ENCODE measurements around the gene SRRM4. TPM values are rescaled to one million over a fixed set of nuclear protein-coding genes. Genes with fewer than 3 reads are reported as not detected.

SRRM4 gene
- total and polyA plus RNA-seq, 10 donors: under 0.01 TPM; not detected in 8

- Histone ChIP-seq H3K27ac (no peak overlapping the region), H3K27me3 (replicated peaks in 1 of 7) (peaks cover 0 to 58% (median under 1%) of the 10 kb centered on the region in 7 donors), H3K4me1 (no peaks in the 10 kb centered on the region), H3K36me3 (no peaks in the 10 kb centered on the region), H3K9me3 (peaks cover 0 to 23% (median 18%) of the 10 kb centered on the region in 8 donors), H3K4me3 (no peak overlapping the region)
- 82 to 91% (median 83%) methylated on average over 1 of the region's 1 CpG for WGBS, 5 donors
- DNase-seq: no peak
- TF ChIP-seq POLR2AphosphoS5 (IDR thresholded peaks at IDR 0.05): no peak
- no peak for TF ChIP-seq POLR2A (IDR thresholded peaks at IDR 0.05)
- TF ChIP-seq, protein P1, sequence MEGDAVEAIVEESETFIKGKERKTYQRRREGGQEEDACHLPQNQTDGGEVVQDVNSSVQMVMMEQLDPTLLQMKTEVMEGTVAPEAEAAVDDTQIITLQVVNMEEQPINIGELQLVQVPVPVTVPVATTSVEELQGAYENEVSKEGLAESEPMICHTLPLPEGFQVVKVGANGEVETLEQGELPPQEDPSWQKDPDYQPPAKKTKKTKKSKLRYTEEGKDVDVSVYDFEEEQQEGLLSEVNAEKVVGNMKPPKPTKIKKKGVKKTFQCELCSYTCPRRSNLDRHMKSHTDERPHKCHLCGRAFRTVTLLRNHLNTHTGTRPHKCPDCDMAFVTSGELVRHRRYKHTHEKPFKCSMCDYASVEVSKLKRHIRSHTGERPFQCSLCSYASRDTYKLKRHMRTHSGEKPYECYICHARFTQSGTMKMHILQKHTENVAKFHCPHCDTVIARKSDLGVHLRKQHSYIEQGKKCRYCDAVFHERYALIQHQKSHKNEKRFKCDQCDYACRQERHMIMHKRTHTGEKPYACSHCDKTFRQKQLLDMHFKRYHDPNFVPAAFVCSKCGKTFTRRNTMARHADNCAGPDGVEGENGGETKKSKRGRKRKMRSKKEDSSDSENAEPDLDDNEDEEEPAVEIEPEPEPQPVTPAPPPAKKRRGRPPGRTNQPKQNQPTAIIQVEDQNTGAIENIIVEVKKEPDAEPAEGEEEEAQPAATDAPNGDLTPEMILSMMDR (IDR thresholded peaks at IDR 0.05 in 8 of 11, conservative IDR thresholded peaks at IDR 0.05 in 3 of 11): no peak
- intact Hi-C loops (cut with DNase I; ENCODE audit: low total_unique reads): no loop called here
Observed at GRCh38 chr12:119014368-119014767, 33.0 kb downstream of the SRRM4 start.

- 45 to 55% (median 46%) methylated on average over 2 of the region's 2 CpGs for WGBS, 5 donors
- intact Hi-C loops (cut with DNase I; ENCODE audit: low total_unique reads): no loop called here
- TF ChIP-seq, protein P1 (IDR thresholded peaks at IDR 0.05 in 8 of 11, conservative IDR thresholded peaks at IDR 0.05 in 3 of 11): no peak
- TF ChIP-seq POLR2AphosphoS5 (IDR thresholded peaks at IDR 0.05) (no peak), POLR2A (IDR thresholded peaks at IDR 0.05) (no peak)
- Histone ChIP-seq H3K36me3 (no peaks in the 10 kb centered on the region), H3K4me3 (no peak overlapping the region), H3K27ac (no peak overlapping the region), H3K4me1 (no peaks in the 10 kb centered on the region), H3K9me3 (peaks cover 0 to 14% (median 3%) of the 10 kb centered on the region in 8 donors), H3K27me3 (replicated peaks in 1 of 7) (peaks cover 0 to 57% (median 0%) of the 10 kb centered on the region in 7 donors)
- no peak for DNase-seq
Observed at GRCh38 chr12:119016715-119017114, 35.4 kb downstream of the SRRM4 start.

DNA sequence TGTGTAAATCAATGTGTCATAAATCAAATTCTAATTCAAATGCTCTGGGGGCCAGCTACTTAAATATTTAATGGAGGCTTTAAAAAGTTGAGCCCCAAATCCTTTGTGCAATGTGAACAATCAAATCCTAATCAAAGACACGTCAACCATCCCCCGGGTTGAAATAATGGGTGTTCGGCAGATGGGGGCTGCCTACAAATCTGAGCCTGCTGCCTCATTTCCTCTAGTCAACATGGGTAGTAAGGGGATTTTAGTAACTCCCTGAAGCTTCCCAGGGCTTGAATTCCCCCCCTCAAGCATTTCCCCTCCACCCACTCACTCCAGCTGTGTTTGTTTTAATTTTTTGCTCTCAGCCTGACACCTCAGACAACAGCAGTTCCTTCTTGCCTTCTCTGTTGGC lies 37.8 kb downstream of the SRRM4 start:
- 10 to 48% (median 40%) methylated on average over 3 of the region's 3 CpGs for WGBS, 5 donors
- H3K9me3 ChIP-seq: peaks cover 0 to 17% (median 0%) of the 10 kb centered on the region in 8 donors
- no peak for DNase-seq
- H3K4me3 ChIP-seq: no peak overlapping the region
- peaks cover 0 to 57% (median 0%) of the 10 kb centered on the region in 7 donors for H3K27me3 ChIP-seq (replicated peaks in 1 of 7)
- no peaks in the 10 kb centered on the region for H3K4me1 ChIP-seq
- H3K27ac ChIP-seq: no peak overlapping the region
- H3K36me3 ChIP-seq: no peaks in the 10 kb centered on the region
- TF ChIP-seq POLR2A (IDR thresholded peaks at IDR 0.05) (no peak), POLR2AphosphoS5 (IDR thresholded peaks at IDR 0.05) (no peak)
- TF ChIP-seq, protein P1 (IDR thresholded peaks at IDR 0.05 in 8 of 11, conservative IDR thresholded peaks at IDR 0.05 in 3 of 11): no peak
- intact Hi-C loops (cut with DNase I; ENCODE audit: low total_unique reads): no loop called here

DNA sequence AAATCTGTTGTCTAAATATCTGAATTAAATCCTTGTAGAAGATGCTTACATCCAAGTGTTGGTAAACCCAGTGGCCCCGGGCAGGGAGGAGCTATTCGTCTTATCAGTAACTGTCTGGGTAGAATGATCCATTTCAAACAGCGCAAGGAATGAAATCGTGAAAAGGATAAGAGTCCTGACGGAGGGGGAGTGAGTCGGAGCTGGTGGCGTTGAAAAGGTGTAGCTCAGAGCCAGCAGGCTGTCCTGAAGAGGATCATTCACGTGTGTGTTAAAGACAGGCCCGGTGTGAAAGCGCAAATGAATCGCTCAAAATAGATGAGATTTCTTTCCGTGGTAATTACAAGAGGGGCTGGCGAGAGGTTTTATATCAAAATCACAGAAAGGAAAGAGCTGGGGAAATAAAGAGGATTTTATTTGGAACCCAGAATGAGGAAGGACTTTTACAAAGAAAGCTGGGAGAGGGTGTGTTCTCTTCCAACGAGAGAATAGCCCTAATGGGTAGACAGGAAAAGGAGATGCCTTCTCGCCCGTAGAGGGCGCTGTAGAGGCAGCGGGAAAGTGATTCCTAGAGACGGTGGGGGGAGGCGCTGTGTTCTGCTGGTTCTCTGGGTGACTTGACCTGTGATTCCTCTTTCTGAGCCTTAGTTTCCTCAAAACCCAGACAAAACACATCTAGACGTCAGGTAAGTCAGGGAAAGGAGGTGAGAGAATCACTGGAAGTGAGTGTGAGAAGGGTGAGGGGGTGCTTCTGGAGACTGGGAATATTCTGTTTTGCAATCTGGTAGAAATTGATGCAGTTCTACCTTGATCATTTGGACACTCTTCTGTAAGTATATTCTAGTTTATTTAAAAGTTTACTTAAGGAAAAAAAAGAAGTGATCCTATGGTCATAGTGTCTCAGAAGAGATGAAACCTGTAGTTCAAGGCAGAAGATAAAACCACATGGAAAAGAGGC lies 39.3 kb downstream of the SRRM4 start:
- no peak overlapping the region for H3K27ac ChIP-seq
- intact Hi-C loops (cut with DNase I; ENCODE audit: low total_unique reads): no loop called here
- TF ChIP-seq POLR2AphosphoS5 (IDR thresholded peaks at IDR 0.05): no peak
- TF ChIP-seq, protein P1 (IDR thresholded peaks at IDR 0.05 in 8 of 11, conservative IDR thresholded peaks at IDR 0.05 in 3 of 11): peak in 1 of 11 experiments; percentile 13
- no peak overlapping the region for H3K4me3 ChIP-seq
- H3K9me3 ChIP-seq: peaks cover 0 to 17% (median 0%) of the 10 kb centered on the region in 8 donors
- no peaks in the 10 kb centered on the region for H3K4me1 ChIP-seq
- DNase-seq: no peak
- WGBS, 5 donors: 19 to 30% (median 22%) methylated on average over 21 of the region's 21 CpGs
- H3K27me3 ChIP-seq (replicated peaks in 1 of 7): peaks cover 0 to 54% (median 0%) of the 10 kb centered on the region in 7 donors
- no peaks in the 10 kb centered on the region for H3K36me3 ChIP-seq
